Thyroid gland (tissue), 4 donors: ENCODE measurements around the gene TRIL.

ENCODE experiments used
- CTCF ChIP-seq, 6 experiments: fragments of 200-600 bp in 3 of 6; fragments of 450-650 bp in 3 of 6; sonication (generic) in 3 of 6; IDR thresholded peaks; one replicate each; pipeline ENCODE4 v1.5.1; 2016 to 2019; ENCODE audit warnings: antibody characterized with exemption in 6 of 6, mild to moderate bottlenecking in 2 of 6, inconsistent platforms in 1 of 6, moderate library complexity in 1 of 6
- POLR2A ChIP-seq, 2 donors: fragments of 450-650 bp; IDR thresholded peaks; one replicate each; pipeline ENCODE4 v1.6.1; 2017; ENCODE audit warnings: antibody characterized with exemption in 2 of 2, mild to moderate bottlenecking in 2 of 2, moderate library complexity in 1 of 2

- TF ChIP-seq CTCF (IDR thresholded peaks at IDR 0.05) (no peak), POLR2A (IDR thresholded peaks at IDR 0.05) (no peak)
Measured at GRCh38 chr7:28993371-28993770, 35.2 kb upstream of the TRIL start.
